ENCODE data around the gene TRMT44. TPM values are rescaled to one million over a fixed set of nuclear protein-coding genes. Genes with fewer than 3 reads are reported as not detected.
A peak's percentile ranks its signal among the peaks of the same experiment; 100 is the strongest.

The TRMT44 gene
- total RNA-seq, 2 experiments from 2014 or later: 24.1 to 29.2 TPM

- H3K36me3 Mint-ChIP-seq: peaks cover 3% of the 10 kb centered on the region
- peak overlapping the region; percentile 97 for H3K4me3 Mint-ChIP-seq
Observed at GRCh38 chr4:8427262-8427661, 13.3 kb upstream of the TRMT44 start.

GRCh38 chr4:8427761-8428287 lies 12.8 kb upstream of the TRMT44 start:
- H3K4me3 Mint-ChIP-seq: peak overlapping the region; percentile 97
- no peaks in the 10 kb centered on the region for H3K27me3 Mint-ChIP-seq
- DNase-seq: peak; percentile 18
- intact Hi-C loops (cut with micrococcal nuclease): loop anchor here (1.0 kb wide), 1 partner anchor 12 kb away; the partner anchor contains the start of genes ACOX3 and TRMT44
- ChIA-PET POLR2A (interaction anchor here (1.8 to 2.2 kb wide), 3 partner anchors 8 to 13 kb away, joined by 5 to 12 read pairs (median 10); partner anchors contain the start of genes ACOX3 and TRMT44), CTCF (interaction anchor here (1.0 to 2.1 kb wide), 5 partner anchors 8 to 52 kb away, joined by 3 to 13 read pairs (median 3); partner anchors contain the start of genes ACOX3 and TRMT44)
- H3K9me3 Mint-ChIP-seq: no peaks in the 10 kb centered on the region
- H3K27ac Mint-ChIP-seq: peak overlapping the region; percentile 89
- peaks cover 27% of the 10 kb centered on the region for H3K4me1 Mint-ChIP-seq (ENCODE audit: low read depth)
- H3K36me3 Mint-ChIP-seq: peaks cover 3% of the 10 kb centered on the region

More at GRCh38 chr4:8427262-8427661, 13.3 kb upstream of the TRMT44 start:
- H3K9me3 Mint-ChIP-seq: no peaks in the 10 kb centered on the region
- no peaks in the 10 kb centered on the region for H3K27me3 Mint-ChIP-seq
- no peak overlapping the region for H3K27ac Mint-ChIP-seq
- intact Hi-C loops (cut with micrococcal nuclease): no loop called here
- H3K4me1 Mint-ChIP-seq (ENCODE audit: low read depth): peaks cover 27% of the 10 kb centered on the region
- no peak for DNase-seq
- ChIA-PET CTCF (no interaction called here), POLR2A (interaction anchor here (1.8 to 2.2 kb wide), 3 partner anchors 7 to 13 kb away, joined by 5 to 12 read pairs (median 10); partner anchors contain the start of genes ACOX3 and TRMT44)

GRCh38 chr4:8428288-8429097 lies 12.1 kb upstream of the TRMT44 start:
- H3K4me3 Mint-ChIP-seq: peak overlapping the region; percentile 97

GRCh38 chr4:8431553-8431952 lies 9.0 kb upstream of the TRMT44 start:
- CTCF ChIA-PET: no interaction called here
- no peak overlapping the region for H3K4me3 Mint-ChIP-seq
- H3K27ac Mint-ChIP-seq: no peak overlapping the region
- DNase-seq: no peak
- no peaks in the 10 kb centered on the region for H3K27me3 Mint-ChIP-seq
- peaks cover 5% of the 10 kb centered on the region for H3K36me3 Mint-ChIP-seq
- intact Hi-C loops (cut with micrococcal nuclease): loop anchor here (10.0 kb wide), 1 partner anchor 467 kb away; no protein-coding TSS in a partner anchor
- POLR2A ChIA-PET: no interaction called here
- peaks cover 38% of the 10 kb centered on the region for H3K4me1 Mint-ChIP-seq (ENCODE audit: low read depth)
- no peaks in the 10 kb centered on the region for H3K9me3 Mint-ChIP-seq

More at GRCh38 chr4:8428288-8429097, 12.1 kb upstream of the TRMT44 start:
- H3K4me1 Mint-ChIP-seq (ENCODE audit: low read depth): peaks cover 27% of the 10 kb centered on the region
- intact Hi-C loops (cut with micrococcal nuclease): loop anchor here (1.0 kb wide), 1 partner anchor 12 kb away; the partner anchor contains the start of genes ACOX3 and TRMT44
- H3K36me3 Mint-ChIP-seq: peaks cover 3% of the 10 kb centered on the region
- ChIA-PET CTCF (interaction anchor here (0.7 to 2.1 kb wide), 7 partner anchors 8 to 53 kb away, joined by 3 to 13 read pairs (median 3); partner anchors contain the start of genes ACOX3 and TRMT44), POLR2A (interaction anchor here (0.5 to 2.2 kb wide), 5 partner anchors 9 to 200 kb away, joined by 3 to 12 read pairs (median 5); partner anchors contain the start of genes ACOX3 and TRMT44)
- no peaks in the 10 kb centered on the region for H3K9me3 Mint-ChIP-seq
- H3K27ac Mint-ChIP-seq: peak overlapping the region; percentile 89
- DNase-seq: peak; percentile 94
- H3K27me3 Mint-ChIP-seq: no peaks in the 10 kb centered on the region

GRCh38 chr4:8433136-8433535 lies 7.4 kb upstream of the TRMT44 start:
- DNase-seq: no peak
- Mint-ChIP-seq H3K4me3 (no peak overlapping the region), H3K9me3 (no peaks in the 10 kb centered on the region), H3K27me3 (no peaks in the 10 kb centered on the region), H3K27ac (no peak overlapping the region), H3K4me1 (ENCODE audit: low read depth) (peaks cover 37% of the 10 kb centered on the region), H3K36me3 (peaks cover 5% of the 10 kb centered on the region)
- intact Hi-C loops (cut with micrococcal nuclease): loop anchor here (10.0 kb wide), 1 partner anchor 468 kb away; no protein-coding TSS in a partner anchor
- POLR2A ChIA-PET: no interaction called here
- CTCF ChIA-PET: no interaction called here

GRCh38 chr4:8434251-8435073 lies 6.1 kb upstream of the TRMT44 start:
- POLR2A ChIA-PET: interaction anchor here (0.7 to 2.3 kb wide), 2 partner anchors 15 to 690 kb away, joined by 3 to 20 read pairs; no protein-coding TSS in a partner anchor
- peaks cover 2% of the 10 kb centered on the region for H3K36me3 Mint-ChIP-seq
- H3K4me1 Mint-ChIP-seq (ENCODE audit: low read depth): peaks cover 39% of the 10 kb centered on the region
- intact Hi-C loops (cut with micrococcal nuclease): loop anchor here (1.0 to 10.0 kb wide), 2 partner anchors 15 to 470 kb away; no protein-coding TSS in a partner anchor
- H3K4me3 Mint-ChIP-seq: peak overlapping the region; percentile 73
- no peak for DNase-seq
- no peaks in the 10 kb centered on the region for H3K9me3 Mint-ChIP-seq
- H3K27ac Mint-ChIP-seq: peak overlapping the region; percentile 61
- CTCF ChIA-PET: interaction anchor here (1.0 kb wide), 1 partner anchor 15 kb away, joined by 3 read pairs; no protein-coding TSS in a partner anchor
- H3K27me3 Mint-ChIP-seq: no peaks in the 10 kb centered on the region

GRCh38 chr4:8435656-8436121 lies 4.9 kb upstream of the TRMT44 start:
- CTCF ChIA-PET: interaction anchor here (0.5 to 1.8 kb wide), 4 partner anchors 15 to 488 kb away, joined by 3 to 8 read pairs (median 4); no protein-coding TSS in a partner anchor
- peak; percentile 71 for DNase-seq
- Mint-ChIP-seq H3K4me3 (peak overlapping the region; percentile 73), H3K4me1 (ENCODE audit: low read depth) (peaks cover 45% of the 10 kb centered on the region), H3K9me3 (no peaks in the 10 kb centered on the region), H3K36me3 (peaks cover 5% of the 10 kb centered on the region), H3K27ac (peak overlapping the region; percentile 93), H3K27me3 (no peaks in the 10 kb centered on the region)
- POLR2A ChIA-PET: interaction anchor here (2.3 kb wide), 1 partner anchor 16 kb away, joined by 20 read pairs; no protein-coding TSS in a partner anchor
- intact Hi-C loops (cut with micrococcal nuclease): loop anchor here (1.0 to 10.0 kb wide), 2 partner anchors 16 to 471 kb away; no protein-coding TSS in a partner anchor

- no peak for DNase-seq
- Mint-ChIP-seq H3K9me3 (no peaks in the 10 kb centered on the region), H3K4me1 (ENCODE audit: low read depth) (peaks cover 58% of the 10 kb centered on the region), H3K36me3 (peaks cover 5% of the 10 kb centered on the region), H3K4me3 (peak overlapping the region; percentile 8), H3K27me3 (no peaks in the 10 kb centered on the region), H3K27ac (peak overlapping the region; percentile 36)
- intact Hi-C loops (cut with micrococcal nuclease): loop anchor here (10.0 kb wide), 1 partner anchor 472 kb away; no protein-coding TSS in a partner anchor
- ChIA-PET POLR2A (no interaction called here), CTCF (interaction anchor here (1.8 kb wide), 1 partner anchor 195 kb away, joined by 4 read pairs; no protein-coding TSS in a partner anchor)
Observed at GRCh38 chr4:8437281-8437680, 3.3 kb upstream of the TRMT44 start.

- Mint-ChIP-seq H3K27me3 (no peaks in the 10 kb centered on the region), H3K36me3 (peaks cover 5% of the 10 kb centered on the region), H3K4me3 (peak overlapping the region; percentile 44), H3K4me1 (ENCODE audit: low read depth) (peaks cover 72% of the 10 kb centered on the region), H3K9me3 (no peaks in the 10 kb centered on the region), H3K27ac (peak overlapping the region; percentile 99)
- ChIA-PET CTCF (interaction anchor here (0.7 to 1.0 kb wide), 3 partner anchors 19 to 210 kb away, joined by 3 read pairs; no protein-coding TSS in a partner anchor), POLR2A (interaction anchor here (1.4 kb wide), 1 partner anchor 10 kb away, joined by 5 read pairs; no protein-coding TSS in a partner anchor)
- no peak for DNase-seq
- intact Hi-C loops (cut with micrococcal nuclease): loop anchor here (10.0 kb wide), 1 partner anchor 474 kb away; no protein-coding TSS in a partner anchor
Observed at GRCh38 chr4:8438743-8439142, 1.8 kb upstream of the TRMT44 start.

GRCh38 chr4:8439168-8439567 lies 1.4 kb upstream of the TRMT44 start:
- no peaks in the 10 kb centered on the region for H3K27me3 Mint-ChIP-seq
- H3K27ac Mint-ChIP-seq: peak overlapping the region; percentile 99
- intact Hi-C loops (cut with micrococcal nuclease): loop anchor here (10.0 kb wide), 1 partner anchor 474 kb away; no protein-coding TSS in a partner anchor
- H3K9me3 Mint-ChIP-seq: no peaks in the 10 kb centered on the region
- peaks cover 74% of the 10 kb centered on the region for H3K4me1 Mint-ChIP-seq (ENCODE audit: low read depth)
- CTCF ChIA-PET: interaction anchor here (1.0 to 2.5 kb wide), 3 partner anchors 10 to 32 kb away, joined by 3 to 11 read pairs (median 3); no protein-coding TSS in a partner anchor
- H3K36me3 Mint-ChIP-seq: peaks cover 8% of the 10 kb centered on the region
- POLR2A ChIA-PET: interaction anchor here (1.4 to 2.5 kb wide), 2 partner anchors 11 to 20 kb away, joined by 5 to 21 read pairs; no protein-coding TSS in a partner anchor
- no peak for DNase-seq
- H3K4me3 Mint-ChIP-seq: peak overlapping the region; percentile 44

Measured in activated CD4-positive, alpha-beta memory T cell treated with anti-CD3 and anti-CD28 coated beads for 36 hours (primary cell).